GM23338 (cell line): Measurements from ENCODE around the gene RAB4A.

Experiments
- CREB1 ChIP-seq: fragments of 250-450 bp; sonication (Bioruptor Pico); IDR thresholded peaks from 2 replicates; pipeline ENCODE4 v1.5.0; 2020; ENCODE audit warnings: low read depth, mild to moderate bottlenecking, moderate library complexity
- CTCF ChIP-seq, 2 experiments: fragments of 200-600 bp in 1 of 2; sonication (generic) in 1 of 2; conservative IDR thresholded peaks; 2 replicates each; pipeline versions ENCODE4 v1.5.1 to v1.6.1; 2016 to 2017; ENCODE audit warnings: antibody characterized with exemption in 2 of 2, low read depth in 2 of 2, mild to moderate bottlenecking in 2 of 2, moderate library complexity in 1 of 2

GRCh38 chr1:229262239-229262638, 8.7 kb upstream of the RAB4A start:
- TF ChIP-seq CREB1 (CRISPR knock-in tag) = no peak
- TF ChIP-seq CTCF (conservative IDR thresholded peaks at IDR 0.05; ENCODE audit: low read depth in 2 of 2) = no peak
